Liver (tissue), 9 donors: ENCODE measurements around the gene CRYBB3. TPM values are rescaled to one million over a fixed set of nuclear protein-coding genes. Genes with fewer than 3 reads are reported as not detected.

Experiments used
- DNase-seq: peaks from one replicate; pipeline ENCODE4 v3.0.0-alpha.2; 2017; ENCODE audit warnings: low spot score
- H3K27ac ChIP-seq, 2 donors: one replicate each; pipeline ENCODE4 v1.7.0; 2013; ENCODE audit warnings: inconsistent platforms in 2 of 2, low read length in 2 of 2, control low read depth in 1 of 2, low read depth in 1 of 2, mild to moderate bottlenecking in 1 of 2
- H3K27me3 ChIP-seq, 4 donors: one replicate each; pipeline versions ENCODE4 v1.6.1 to v1.7.0; 2013; ENCODE audit warnings: low read length in 3 of 4, inconsistent platforms in 1 of 4, mild to moderate bottlenecking in 1 of 4, moderate library complexity in 1 of 4; ENCODE audit not compliant: control insufficient read depth in 4 of 4, insufficient read depth in 4 of 4
- H3K36me3 ChIP-seq, 4 donors: one replicate each; pipeline versions ENCODE4 v1.6.1 to v1.7.0; 2013; ENCODE audit warnings: low read length in 3 of 4, mild to moderate bottlenecking in 3 of 4, low read depth in 1 of 4, moderate library complexity in 1 of 4; ENCODE audit not compliant: control insufficient read depth in 4 of 4, insufficient read depth in 3 of 4
- H3K4me1 ChIP-seq, 4 donors: one replicate each; pipeline versions ENCODE4 v1.6.1 to v1.7.0; 2013; ENCODE audit warnings: low read length in 3 of 4, mild to moderate bottlenecking in 3 of 4, moderate library complexity in 1 of 4; ENCODE audit not compliant: control insufficient read depth in 4 of 4, insufficient read depth in 4 of 4
- H3K4me3 ChIP-seq, 3 donors: one replicate each; pipeline versions ENCODE4 v1.6.1 to v1.7.0; 2013; ENCODE audit warnings: low read length in 3 of 3, control low read depth in 1 of 3, low read depth in 1 of 3, mild to moderate bottlenecking in 1 of 3
- H3K9ac ChIP-seq, 2 donors: one replicate each; pipeline ENCODE4 v1.7.0; 2013; ENCODE audit warnings: low read length in 2 of 2, mild to moderate bottlenecking in 2 of 2, moderate library complexity in 2 of 2, control low read depth in 1 of 2, low read depth in 1 of 2
- H3K9me3 ChIP-seq, 4 donors: one replicate each; pipeline versions ENCODE4 v1.6.1 to v1.7.0; 2013; ENCODE audit warnings: low read length in 3 of 4; ENCODE audit not compliant: control insufficient read depth in 4 of 4
- ATF3 ChIP-seq: IDR thresholded peaks from 2 replicates; pipeline ENCODE4 v1.6.1; 2016; ENCODE audit warnings: antibody characterized with exemption
- CTCF ChIP-seq: fragments of 150-350 bp; IDR thresholded peaks from 2 replicates; pipeline ENCODE4 v1.5.1; 2017; ENCODE audit warnings: improper control_type of control experiment, low read depth, low read length; ENCODE audit not compliant: missing input control
- EGR1 ChIP-seq, 2 donors: IDR thresholded peaks; 2 replicates each; pipeline ENCODE4 v1.6.1; 2016 to 2018; ENCODE audit warnings: antibody characterized with exemption in 2 of 2, low read depth in 2 of 2
- FOXA2 ChIP-seq: IDR thresholded peaks from 2 replicates; pipeline ENCODE4 v1.6.1; 2016; ENCODE audit warnings: antibody characterized with exemption
- HNF4A ChIP-seq, 2 donors: conservative IDR thresholded peaks; 2 replicates each; pipeline ENCODE4 v1.6.1; 2016; ENCODE audit warnings: antibody characterized with exemption in 2 of 2, mild to moderate bottlenecking in 2 of 2
- HNF4G ChIP-seq: IDR thresholded peaks from 2 replicates; pipeline ENCODE4 v1.6.1; 2016; ENCODE audit warnings: antibody characterized with exemption
- JUND ChIP-seq, 2 donors: IDR thresholded peaks; 2 replicates each; pipeline ENCODE4 v1.6.1; 2016; ENCODE audit warnings: antibody characterized with exemption in 2 of 2
- MAX ChIP-seq: IDR thresholded peaks from 2 replicates; pipeline ENCODE4 v1.6.1; 2016; ENCODE audit warnings: antibody characterized with exemption
- NR2F2 ChIP-seq: IDR thresholded peaks from 2 replicates; pipeline ENCODE4 v1.6.1; 2016; ENCODE audit warnings: antibody characterized with exemption
- RAD21 ChIP-seq, 2 donors: IDR thresholded peaks; 2 replicates each; pipeline ENCODE4 v1.6.1; 2016; ENCODE audit warnings: antibody characterized with exemption in 2 of 2, mild to moderate bottlenecking in 2 of 2
- RXRA ChIP-seq, 2 donors: IDR thresholded peaks; 2 replicates each; pipeline ENCODE4 v1.6.1; 2017 to 2018; ENCODE audit warnings: antibody characterized with exemption in 2 of 2, mild to moderate bottlenecking in 1 of 2
- SP1 ChIP-seq: IDR thresholded peaks from 2 replicates; pipeline ENCODE4 v1.6.1; 2018; ENCODE audit warnings: antibody characterized with exemption, mild to moderate bottlenecking
- TAF1 ChIP-seq: conservative IDR thresholded peaks from 2 replicates; pipeline ENCODE4 v1.6.1; 2016; ENCODE audit warnings: antibody characterized with exemption, mild to moderate bottlenecking
- YY1 ChIP-seq: IDR thresholded peaks from 2 replicates; pipeline ENCODE4 v1.6.1; 2016; ENCODE audit warnings: antibody characterized with exemption, mild to moderate bottlenecking
- WGBS: extraction: QIAGEN DNeasy Blood & Tissue Kit; methylation state at CpG from one replicate; pipeline ENCODE4 v1.1.7; 2013; 5-methylcytosine and 5-hydroxymethylcytosine counted together
- polyA plus RNA-seq, 2 donors: library from polyadenylated mRNA; stranded (reverse) in 1 of 2; unstranded in 1 of 2; fragments of 200-250 nt in 1 of 2; fragments of >200 nt in 1 of 2; fragmentation: Nextera tagmentation in 1 of 2; extraction: Ambion mirVana in 1 of 2; gene quantifications; one replicate each; pipeline versions ENCODE4 v1.2.1 to v1.2.3, GENCODE V29; 2013 to 2015
- total RNA-seq, 2 donors: library from RNA; depleted of rRNA; stranded (reverse); fragments of >200 nt; gene quantifications; one replicate each; pipeline ENCODE4 v1.2.3, GENCODE V29; 2014
- TF ChIP-seq, protein P1 (sequence below): IDR thresholded peaks from 2 replicates; pipeline ENCODE4 v1.6.1; 2016; ENCODE audit warnings: antibody characterized with exemption
- donor health status: healthy.
- donor health status: healthy.
- donor health status: healthy.
- donor health status: healthy.
- donor health status: healthy.

The CRYBB3 gene
- not detected for total RNA-seq
- polyA plus RNA-seq, result under 1 TPM; 0.25 to 0.38 TPM

- 85% methylated on average over 17 of the region's 17 CpGs for WGBS
- peaks cover 7 to 26% (median 16%) of the 10 kb centered on the region in 4 donors for H3K36me3 ChIP-seq
- H3K9me3 ChIP-seq, result no peaks in the 10 kb centered on the region
- H3K4me1 ChIP-seq, result no peaks in the 10 kb centered on the region
- TF ChIP-seq RAD21 (IDR thresholded peaks at IDR 0.05), result no peak
- no peak for TF ChIP-seq EGR1 (IDR thresholded peaks at IDR 0.05; ENCODE audit: low read depth in 2 of 2)
- no peak for TF ChIP-seq NR2F2
- TF ChIP-seq HNF4A (conservative IDR thresholded peaks at IDR 0.05), result no peak
- TF ChIP-seq ATF3, result no peak
- no peak for TF ChIP-seq SP1
- no peak for TF ChIP-seq YY1
- no peak for TF ChIP-seq TAF1
- no peak for TF ChIP-seq MAX
- TF ChIP-seq RXRA (IDR thresholded peaks at IDR 0.05), result no peak
- no peak for TF ChIP-seq JUND (IDR thresholded peaks at IDR 0.05)
- no peak for TF ChIP-seq FOXA2
- no peak for TF ChIP-seq HNF4G
- TF ChIP-seq, protein P1, sequence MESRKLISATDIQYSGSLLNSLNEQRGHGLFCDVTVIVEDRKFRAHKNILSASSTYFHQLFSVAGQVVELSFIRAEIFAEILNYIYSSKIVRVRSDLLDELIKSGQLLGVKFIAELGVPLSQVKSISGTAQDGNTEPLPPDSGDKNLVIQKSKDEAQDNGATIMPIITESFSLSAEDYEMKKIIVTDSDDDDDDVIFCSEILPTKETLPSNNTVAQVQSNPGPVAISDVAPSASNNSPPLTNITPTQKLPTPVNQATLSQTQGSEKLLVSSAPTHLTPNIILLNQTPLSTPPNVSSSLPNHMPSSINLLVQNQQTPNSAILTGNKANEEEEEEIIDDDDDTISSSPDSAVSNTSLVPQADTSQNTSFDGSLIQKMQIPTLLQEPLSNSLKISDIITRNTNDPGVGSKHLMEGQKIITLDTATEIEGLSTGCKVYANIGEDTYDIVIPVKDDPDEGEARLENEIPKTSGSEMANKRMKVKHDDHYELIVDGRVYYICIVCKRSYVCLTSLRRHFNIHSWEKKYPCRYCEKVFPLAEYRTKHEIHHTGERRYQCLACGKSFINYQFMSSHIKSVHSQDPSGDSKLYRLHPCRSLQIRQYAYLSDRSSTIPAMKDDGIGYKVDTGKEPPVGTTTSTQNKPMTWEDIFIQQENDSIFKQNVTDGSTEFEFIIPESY, result no peak
- no peak for TF ChIP-seq CTCF
- DNase-seq, result no peak
- H3K4me3 ChIP-seq, result no peak within 1 kb of the TSS
- no peaks in the 10 kb centered on the region for H3K27me3 ChIP-seq
- H3K27ac ChIP-seq, result no peak within 1 kb of the TSS
- no peak within 1 kb of the TSS for H3K9ac ChIP-seq
Observed at GRCh38 chr22:25199731-25200520, at the start of gene CRYBB3. TSS of gene CRYBB3 (plus strand) at chr22:25199858. CDS start at chr22:25201397, 1,539 bp downstream.

- peak; percentile 50 for DNase-seq
- Histone ChIP-seq H3K27ac (peak overlapping the region in 1 of 2 donors; percentile 10), H3K9ac (no peak overlapping the region), H3K4me3 (no peak overlapping the region), H3K4me1 (peaks cover 5 to 26% (median 15%) of the 10 kb centered on the region in 4 donors), H3K9me3 (no peaks in the 10 kb centered on the region), H3K27me3 (no peaks in the 10 kb centered on the region), H3K36me3 (no peaks in the 10 kb centered on the region)
- 62% methylated on average over 8 of the region's 8 CpGs for WGBS
- TF ChIP-seq RXRA (IDR thresholded peaks at IDR 0.05), result peak; percentile 37 to 57
- peak in 1 of 2 donors; percentile 47 for TF ChIP-seq HNF4A (conservative IDR thresholded peaks at IDR 0.05)
- TF ChIP-seq HNF4G, result no peak
- TF ChIP-seq ATF3, result no peak
- TF ChIP-seq RAD21 (IDR thresholded peaks at IDR 0.05), result peak; percentile 16 to 33
Observed at GRCh38 chr22:25153961-25154666, 45.5 kb upstream of the CRYBB3 start.
